SU-DHL-6 (cell line): ENCODE data around the gene TEAD1.

ENCODE experiments used
- H2AFZ ChIP-seq: fragments of 200-600 bp; sonication (generic); 2 replicates; pipeline ENCODE4 v1.6.1; 2014; ENCODE audit warnings: low read depth, mild to moderate bottlenecking, moderate library complexity, mixed read lengths, antibody characterized with exemption, low read length; ENCODE audit not compliant: severe bottlenecking
- H3F3A ChIP-seq: fragments of 200-600 bp; shearing (Covaris generic); 2 replicates; pipeline ENCODE4 v1.6.0; 2016; ENCODE audit warnings: antibody characterized with exemption, mild to moderate bottlenecking; ENCODE audit not compliant: insufficient read depth
- H3K27ac ChIP-seq: fragments of 200-600 bp; sonication (generic); 2 replicates; pipeline ENCODE4 v1.5.1; 2016; ENCODE audit warnings: low read depth, mild to moderate bottlenecking, low read length, moderate library complexity, mixed read lengths
- H3K27me3 ChIP-seq: fragments of 200-600 bp; sonication (generic), shearing (Covaris generic); 2 replicates; pipeline ENCODE4 v1.6.0; 2014; ENCODE audit warnings: mild to moderate bottlenecking, low read length
- H3K36me3 ChIP-seq: fragments of 200-600 bp; sonication (generic); 2 replicates; pipeline ENCODE4 v1.6.1; 2014; ENCODE audit warnings: mild to moderate bottlenecking, low read length, mixed read lengths
- H3K4me2 ChIP-seq: fragments of 300-600, 200-600 bp; shearing (Covaris generic), sonication (generic); 2 replicates; pipeline ENCODE4 v1.6.0; 2014; ENCODE audit warnings: low read length, low read depth, mild to moderate bottlenecking; ENCODE audit not compliant: poor library complexity, severe bottlenecking
- H3K4me3 ChIP-seq: fragments of 200-600 bp; sonication (generic); 2 replicates; pipeline ENCODE4 v1.5.1; 2014; ENCODE audit warnings: antibody characterized with exemption, low read length, mild to moderate bottlenecking, mixed read lengths; ENCODE audit not compliant: insufficient read depth, poor library complexity, severe bottlenecking
- H3K79me2 ChIP-seq: fragments of 200-600 bp; sonication (generic); 2 replicates; pipeline ENCODE4 v1.6.1; 2014; ENCODE audit warnings: mild to moderate bottlenecking, low read length, moderate library complexity; ENCODE audit not compliant: insufficient read depth
- H3K9ac ChIP-seq: fragments of 200-600 bp; sonication (generic); 2 replicates; pipeline ENCODE4 v1.7.0; 2014; ENCODE audit warnings: mild to moderate bottlenecking, low read length
- H3K9me2 ChIP-seq: fragments of 200-600 bp; sonication (generic); replicated peaks from 2 replicates; pipeline ENCODE4 v1.6.1; 2014; ENCODE audit warnings: low read length; ENCODE audit not compliant: insufficient read depth
- H3K9me3 ChIP-seq: fragments of 200-600 bp; sonication (generic); 2 replicates; pipeline ENCODE4 v1.6.1; 2014; ENCODE audit warnings: low read length, mixed read lengths; ENCODE audit not compliant: insufficient read depth
- H4K20me1 ChIP-seq: fragments of 200-600 bp; sonication (generic); 2 replicates; pipeline ENCODE4 v1.6.1; 2014; ENCODE audit warnings: low read depth, mild to moderate bottlenecking, antibody characterized with exemption, low read length, moderate library complexity, mixed read lengths
- EZH2phosphoT487 ChIP-seq: fragments of 200-600 bp; sonication (generic), shearing (Covaris generic); conservative IDR thresholded peaks from 2 replicates; pipeline ENCODE4 v1.6.1; 2018; ENCODE audit warnings: mild to moderate bottlenecking, antibody characterized with exemption, low read length, moderate library complexity, mixed read lengths
- TF ChIP-seq, protein P1 (sequence below): fragments of 200-600 bp; sonication (generic); IDR thresholded peaks from one replicate; pipeline ENCODE4 v1.5.1; 2017; ENCODE audit warnings: antibody characterized with exemption, mild to moderate bottlenecking, low read length, moderate library complexity; ENCODE audit not compliant: insufficient read depth, poor library complexity, severe bottlenecking

TEAD1 gene

DNA sequence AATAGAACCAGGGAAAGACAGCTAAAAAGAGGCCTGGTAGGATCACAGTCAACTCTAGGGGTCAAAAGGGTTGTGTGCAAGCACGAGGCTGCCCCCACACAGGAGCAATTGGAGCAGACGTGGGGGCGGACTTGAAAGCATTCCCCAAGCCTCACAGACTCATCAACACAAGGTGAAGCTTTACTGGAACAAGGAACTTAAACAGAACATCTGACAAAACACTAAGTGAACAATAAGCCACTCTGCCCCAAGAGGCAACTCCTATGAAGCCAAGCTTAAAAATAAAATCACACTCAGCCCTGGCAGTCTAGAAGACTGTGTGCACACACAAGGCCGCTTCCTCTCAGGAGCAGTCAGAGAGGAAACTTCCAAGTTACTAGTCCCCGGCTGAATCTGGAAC lies 32.2 kb upstream of the TEAD1 start:
- no peak overlapping the region for H3K4me2 ChIP-seq
- H3K4me3 ChIP-seq, result no peak overlapping the region
- no peaks in the 10 kb centered on the region for H3F3A ChIP-seq
- H2AFZ ChIP-seq, result no peak overlapping the region
- H4K20me1 ChIP-seq, result no peaks in the 10 kb centered on the region
- no peaks in the 10 kb centered on the region for H3K27me3 ChIP-seq
- no peak for TF ChIP-seq EZH2phosphoT487
- TF ChIP-seq, protein P1, sequence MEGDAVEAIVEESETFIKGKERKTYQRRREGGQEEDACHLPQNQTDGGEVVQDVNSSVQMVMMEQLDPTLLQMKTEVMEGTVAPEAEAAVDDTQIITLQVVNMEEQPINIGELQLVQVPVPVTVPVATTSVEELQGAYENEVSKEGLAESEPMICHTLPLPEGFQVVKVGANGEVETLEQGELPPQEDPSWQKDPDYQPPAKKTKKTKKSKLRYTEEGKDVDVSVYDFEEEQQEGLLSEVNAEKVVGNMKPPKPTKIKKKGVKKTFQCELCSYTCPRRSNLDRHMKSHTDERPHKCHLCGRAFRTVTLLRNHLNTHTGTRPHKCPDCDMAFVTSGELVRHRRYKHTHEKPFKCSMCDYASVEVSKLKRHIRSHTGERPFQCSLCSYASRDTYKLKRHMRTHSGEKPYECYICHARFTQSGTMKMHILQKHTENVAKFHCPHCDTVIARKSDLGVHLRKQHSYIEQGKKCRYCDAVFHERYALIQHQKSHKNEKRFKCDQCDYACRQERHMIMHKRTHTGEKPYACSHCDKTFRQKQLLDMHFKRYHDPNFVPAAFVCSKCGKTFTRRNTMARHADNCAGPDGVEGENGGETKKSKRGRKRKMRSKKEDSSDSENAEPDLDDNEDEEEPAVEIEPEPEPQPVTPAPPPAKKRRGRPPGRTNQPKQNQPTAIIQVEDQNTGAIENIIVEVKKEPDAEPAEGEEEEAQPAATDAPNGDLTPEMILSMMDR, result no peak
- H3K9me3 ChIP-seq, result no peaks in the 10 kb centered on the region
- no peak overlapping the region for H3K27ac ChIP-seq
- no peaks in the 10 kb centered on the region for H3K36me3 ChIP-seq
- no peaks in the 10 kb centered on the region for H3K79me2 ChIP-seq
- H3K9me2 ChIP-seq, result no peaks in the 10 kb centered on the region
- H3K9ac ChIP-seq, result no peak overlapping the region

DNA sequence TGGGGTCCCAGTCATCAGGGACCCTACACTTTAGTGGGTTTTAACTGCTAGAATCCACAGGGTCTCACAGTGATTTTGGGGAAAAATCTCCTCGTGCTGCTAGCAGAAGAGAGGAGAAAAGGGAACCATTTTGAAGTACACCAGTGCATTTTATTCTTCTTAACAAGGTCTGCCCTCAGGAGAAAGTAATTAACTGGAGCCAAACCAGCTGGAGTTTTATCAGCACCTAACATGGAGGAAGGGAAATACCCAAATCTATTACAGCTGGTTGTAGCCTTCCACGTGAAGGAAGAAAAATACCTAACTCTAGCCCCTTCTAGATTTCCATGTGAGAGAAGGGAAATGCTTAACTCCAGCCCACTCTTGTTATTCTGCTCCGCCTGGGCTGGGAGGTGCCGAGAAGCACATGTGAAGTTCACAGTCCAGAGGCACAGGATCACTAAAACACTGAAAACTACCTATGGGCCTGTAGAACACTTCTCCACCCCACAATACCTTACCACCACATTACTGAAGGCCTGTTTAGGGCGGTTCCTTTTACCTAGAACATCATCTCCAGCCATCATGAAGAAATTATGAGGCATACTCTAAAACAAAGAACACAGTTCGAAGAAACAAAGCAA lies 31.3 kb upstream of the TEAD1 start:
- Histone ChIP-seq H3K36me3 (no peaks in the 10 kb centered on the region), H3K4me3 (no peak overlapping the region), H3K9me3 (no peaks in the 10 kb centered on the region), H3K27me3 (no peaks in the 10 kb centered on the region), H3K4me2 (no peak overlapping the region), H3K9me2 (no peaks in the 10 kb centered on the region), H3K27ac (no peak overlapping the region), H4K20me1 (no peaks in the 10 kb centered on the region), H3K9ac (no peak overlapping the region), H2AFZ (no peak overlapping the region), H3K79me2 (no peaks in the 10 kb centered on the region), H3F3A (no peaks in the 10 kb centered on the region)
- TF ChIP-seq, protein P1, result no peak
- no peak for TF ChIP-seq EZH2phosphoT487

- H3K27me3 ChIP-seq, result no peaks in the 10 kb centered on the region
- TF ChIP-seq, protein P1, result no peak
- no peak overlapping the region for H3K9ac ChIP-seq
- no peak overlapping the region for H2AFZ ChIP-seq
- H3F3A ChIP-seq, result no peaks in the 10 kb centered on the region
- H4K20me1 ChIP-seq, result no peaks in the 10 kb centered on the region
- no peak overlapping the region for H3K27ac ChIP-seq
- no peak overlapping the region for H3K4me2 ChIP-seq
- no peaks in the 10 kb centered on the region for H3K9me2 ChIP-seq
- H3K79me2 ChIP-seq, result no peaks in the 10 kb centered on the region
- no peaks in the 10 kb centered on the region for H3K36me3 ChIP-seq
- H3K4me3 ChIP-seq, result no peak overlapping the region
- H3K9me3 ChIP-seq, result no peaks in the 10 kb centered on the region
Observed at GRCh38 chr11:12646478-12646877, 27.7 kb upstream of the TEAD1 start.
